CD4-positive, alpha-beta T cell treated with Interleukin-1 beta for 1 hour (primary cell): Measurements from ENCODE around the gene MAP3K5.
"Not testable (repeated sequence)": the region's sequence is repeated elsewhere in the genome, so short reads cannot be mapped to it uniquely, and the experiment has no call there.

Experiments used
- DNase-seq, 2 donors: peaks; one replicate each; pipeline ENCODE4 v3.0.0-alpha.2; 2020 to 2022

The MAP3K5 gene

DNA sequence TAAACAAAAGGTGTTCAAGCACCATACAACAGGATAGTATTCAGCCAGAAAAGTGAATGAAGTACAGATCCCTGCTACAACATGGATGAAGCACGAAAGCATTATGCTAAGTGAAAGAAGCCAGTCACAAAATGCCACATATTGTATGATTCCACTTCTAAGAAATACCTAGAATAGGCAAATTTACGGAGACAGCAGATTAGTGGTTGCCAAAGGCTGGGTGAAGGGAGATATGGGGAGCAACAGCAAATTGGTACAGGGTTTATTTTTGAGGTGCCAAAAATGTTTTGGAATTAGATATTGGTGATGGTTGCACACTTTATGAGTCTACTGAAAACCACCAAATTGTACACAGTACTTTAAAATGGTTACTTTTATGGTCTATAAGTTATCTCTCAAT lies 23.2 kb downstream of the MAP3K5 start:
- DNase-seq: no peak

GRCh38 chr6:136767570-136768309 lies 24.5 kb downstream of the MAP3K5 start:
- no peak for DNase-seq

- no peak for DNase-seq
Observed at GRCh38 chr6:136767103-136767502, 25.2 kb downstream of the MAP3K5 start.

- DNase-seq: no peak
Observed at GRCh38 chr6:136766274-136766673, 26.0 kb downstream of the MAP3K5 start.

GRCh38 chr6:136764517-136764993 lies 27.7 kb downstream of the MAP3K5 start:
- peak in 1 of 2 donors; percentile 47 for DNase-seq

DNA sequence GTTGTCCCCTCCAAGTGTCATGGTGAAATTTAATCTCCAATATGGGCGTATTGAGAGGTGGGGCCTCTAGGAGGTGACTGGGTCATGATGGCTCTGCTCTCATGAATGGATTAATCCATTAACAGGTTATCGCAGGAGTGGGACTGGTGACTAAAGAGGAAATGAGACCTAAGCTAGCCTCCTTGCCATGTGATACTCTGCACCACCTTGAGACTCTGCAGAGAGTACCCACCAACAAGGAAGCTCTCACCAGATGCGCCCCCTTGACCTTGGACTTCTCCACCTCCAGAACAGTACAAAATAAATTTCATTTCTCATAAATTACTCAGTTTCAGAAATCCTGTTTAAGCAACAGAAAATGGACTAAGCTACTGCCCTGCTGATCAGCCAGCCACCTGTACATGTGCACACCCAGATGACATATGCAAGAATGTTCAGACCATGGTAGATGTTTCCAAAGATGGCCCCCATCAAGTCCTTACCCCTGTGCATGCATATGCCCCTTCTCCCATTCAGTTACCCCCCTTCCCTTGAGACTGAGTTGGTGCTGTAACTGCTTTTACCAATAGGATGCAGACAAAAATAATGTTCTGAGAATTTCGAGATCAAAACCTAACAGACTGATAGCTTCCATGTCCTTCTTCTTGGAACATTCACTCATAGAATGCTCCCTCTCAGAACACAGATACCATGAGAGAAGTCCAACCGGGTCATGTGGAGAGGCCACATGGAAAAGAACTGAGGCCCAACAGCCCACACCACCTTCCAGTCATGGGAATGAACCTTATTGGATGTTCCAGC lies 28.4 kb downstream of the MAP3K5 start:
- no peak for DNase-seq

DNA sequence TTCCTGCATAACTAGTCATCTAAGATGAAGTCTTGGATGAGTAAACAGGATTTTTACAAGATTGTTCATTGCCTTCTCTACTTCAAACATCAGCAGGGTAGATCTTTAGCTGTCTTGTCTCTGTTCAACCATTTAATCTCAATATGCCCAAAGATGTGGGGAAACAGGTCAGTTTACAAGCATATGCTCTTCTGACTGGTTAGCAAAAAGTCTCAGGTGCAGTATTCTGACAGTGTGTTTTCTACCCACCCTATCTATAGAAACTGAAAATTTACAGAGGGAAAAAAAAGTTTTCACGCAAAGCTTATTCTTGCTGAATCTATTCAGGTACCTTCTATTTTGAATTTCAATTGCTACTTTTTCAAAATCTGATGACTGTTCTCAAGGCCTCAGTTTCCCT lies 29.0 kb downstream of the MAP3K5 start:
- no peak for DNase-seq

DNA sequence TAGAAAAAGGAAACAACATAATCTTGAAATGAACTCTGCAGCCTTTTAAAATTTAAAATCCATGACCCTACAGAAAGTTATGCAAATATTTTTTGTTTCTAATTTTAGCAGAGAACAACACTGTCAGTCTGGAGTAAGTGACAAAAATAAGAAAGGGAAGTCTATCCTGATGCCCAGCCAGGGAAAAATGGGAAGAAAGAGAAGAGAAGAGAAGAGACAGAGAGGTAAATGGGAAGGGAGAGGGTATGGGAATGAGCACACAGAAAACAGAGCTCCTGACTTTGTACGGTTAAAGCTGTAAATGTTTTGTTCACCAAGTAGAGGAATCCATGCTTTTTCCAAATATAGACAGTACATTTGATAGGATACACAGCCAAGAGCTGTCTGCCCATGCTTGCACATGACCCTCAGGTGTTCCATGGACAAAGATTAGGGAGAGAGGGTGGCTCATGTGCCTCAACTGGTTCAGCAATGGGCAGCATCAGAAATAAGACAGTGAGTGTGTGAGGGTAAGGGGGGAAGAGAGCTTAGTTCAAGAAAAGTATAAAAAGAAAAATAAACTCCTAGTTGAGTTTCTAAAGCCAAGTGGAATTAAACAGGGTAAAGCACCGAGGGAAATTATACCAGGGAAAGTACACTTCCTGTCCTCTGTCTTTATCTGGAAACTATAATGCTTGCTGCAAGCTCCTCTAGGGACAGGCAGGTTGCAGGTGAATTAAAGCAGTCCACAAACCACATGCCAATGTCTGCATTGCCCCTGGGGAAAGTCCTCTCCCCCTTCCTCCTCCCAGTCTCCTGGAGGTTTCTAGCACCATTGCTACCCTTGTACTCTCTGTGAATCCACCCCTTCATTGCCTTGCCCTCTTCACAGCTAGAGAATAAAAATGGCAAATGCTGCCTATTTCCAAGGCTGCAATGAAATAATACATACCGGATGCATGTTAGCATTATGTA lies 30.0 kb downstream of the MAP3K5 start:
- DNase-seq: no peak

- DNase-seq: peak in 1 of 2 donors; percentile 50
Observed at GRCh38 chr6:136761227-136761922, 30.9 kb downstream of the MAP3K5 start.

GRCh38 chr6:136760781-136761180 lies 31.5 kb downstream of the MAP3K5 start:
- DNase-seq: not testable (repeated sequence)

- DNase-seq: no peak
Observed at GRCh38 chr6:136757150-136757549, 35.1 kb downstream of the MAP3K5 start.

- DNase-seq: no peak
Observed at GRCh38 chr6:136754820-136755219, 37.5 kb downstream of the MAP3K5 start.

GRCh38 chr6:136753624-136754023 lies 38.7 kb downstream of the MAP3K5 start:
- DNase-seq: peak; percentile 66 to 77

DNA sequence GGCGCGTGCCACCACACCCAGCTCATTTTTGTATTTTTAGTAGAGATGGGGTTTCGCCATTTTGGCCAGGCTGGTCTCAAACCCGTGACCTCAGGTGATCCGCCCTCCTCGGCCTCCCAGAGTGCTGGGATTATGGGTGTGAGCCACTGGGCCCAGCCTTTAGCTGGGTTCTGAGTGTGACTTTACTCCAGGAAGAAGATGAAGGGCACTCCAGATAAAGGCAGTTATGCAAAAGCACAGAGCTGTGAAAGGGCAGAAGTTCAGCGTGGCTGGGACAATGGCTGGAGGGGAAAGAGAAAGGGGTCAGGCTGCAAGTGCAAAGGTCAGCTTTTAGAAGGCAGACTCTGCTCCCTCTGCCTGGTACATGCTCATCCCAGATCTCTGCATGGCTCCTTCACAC lies 39.7 kb downstream of the MAP3K5 start:
- DNase-seq: no peak

DNA sequence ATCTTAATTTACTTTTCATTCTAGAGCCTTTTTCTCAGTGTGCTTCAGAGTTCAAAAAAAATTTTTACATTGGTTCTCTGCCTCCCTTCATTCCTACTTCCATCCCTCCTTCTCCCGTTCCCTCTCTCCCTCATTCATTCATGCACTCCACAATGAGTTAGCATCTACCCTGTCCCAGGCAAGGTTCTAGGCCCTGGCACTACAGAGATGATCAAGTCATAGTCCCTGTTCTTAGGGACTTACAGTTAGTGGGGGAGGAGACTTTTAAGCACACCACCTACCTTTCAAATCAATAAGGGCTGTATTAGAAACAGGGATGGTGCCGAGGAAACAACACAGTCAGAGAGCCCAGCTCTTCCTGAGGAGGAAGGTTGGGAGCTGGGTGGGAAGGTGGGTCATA lies 40.3 kb downstream of the MAP3K5 start:
- DNase-seq: no peak

DNA sequence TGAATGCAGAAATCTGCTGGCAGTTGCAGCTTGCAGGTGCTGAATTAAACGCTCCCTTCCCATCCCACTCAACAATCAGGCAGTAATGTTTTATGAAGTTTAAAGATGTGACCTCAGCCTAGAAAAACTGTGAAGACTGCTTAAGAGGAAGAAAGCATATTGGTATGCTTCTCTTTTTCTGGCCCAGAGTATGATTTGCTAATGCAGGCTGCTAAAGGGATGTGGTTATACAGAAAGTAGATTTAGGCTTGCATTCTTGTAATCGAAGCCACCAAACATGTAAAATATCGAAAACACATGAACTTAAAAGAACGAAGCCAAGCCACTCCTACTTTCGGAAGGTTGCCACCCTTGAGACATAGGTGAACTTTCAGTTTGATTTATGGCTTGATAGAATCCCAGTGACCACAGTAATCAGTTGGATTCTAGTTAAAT lies 40.7 kb downstream of the MAP3K5 start:
- DNase-seq: peak in 1 of 2 donors; percentile 58

DNA sequence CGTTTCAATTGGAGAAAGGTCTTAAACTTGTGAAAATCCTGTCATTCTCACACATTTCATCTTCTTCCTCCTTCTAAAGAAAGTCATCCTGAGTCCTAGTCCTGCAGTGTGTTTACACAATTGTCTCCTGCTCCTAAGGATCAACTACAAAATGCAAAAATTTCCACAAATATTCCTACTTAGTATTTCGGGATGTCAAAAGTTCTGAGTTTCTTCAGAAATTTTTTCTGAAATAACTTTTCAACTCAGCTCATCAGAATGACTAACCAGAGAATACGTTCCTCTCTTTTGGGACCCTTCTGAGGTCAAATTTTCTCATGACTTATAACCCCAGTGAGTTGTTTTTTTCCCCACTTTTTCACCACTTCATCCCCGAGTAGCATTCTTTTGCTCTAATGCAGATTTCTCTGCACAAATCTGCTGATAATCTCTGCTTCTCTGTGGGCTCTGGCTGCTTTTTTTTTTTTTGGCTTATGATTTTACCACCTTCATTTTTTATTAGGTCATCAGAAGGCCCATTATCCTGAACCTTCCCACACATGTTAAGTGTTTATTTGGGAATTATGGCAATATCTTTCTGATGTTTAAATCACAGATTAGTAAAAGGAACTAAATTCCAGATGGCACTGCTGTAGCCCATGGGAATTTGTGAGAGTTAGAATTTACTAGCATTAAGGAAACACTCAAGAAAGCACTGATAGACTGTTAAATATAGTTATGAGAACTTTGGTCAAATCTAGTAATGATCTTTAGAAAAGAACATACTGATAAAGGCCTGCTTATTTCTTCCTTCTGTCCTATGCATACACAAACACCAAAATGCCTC lies 41.4 kb downstream of the MAP3K5 start:
- DNase-seq: no peak

- no peak for DNase-seq
Observed at GRCh38 chr6:136749359-136749997, 42.8 kb downstream of the MAP3K5 start.

DNA sequence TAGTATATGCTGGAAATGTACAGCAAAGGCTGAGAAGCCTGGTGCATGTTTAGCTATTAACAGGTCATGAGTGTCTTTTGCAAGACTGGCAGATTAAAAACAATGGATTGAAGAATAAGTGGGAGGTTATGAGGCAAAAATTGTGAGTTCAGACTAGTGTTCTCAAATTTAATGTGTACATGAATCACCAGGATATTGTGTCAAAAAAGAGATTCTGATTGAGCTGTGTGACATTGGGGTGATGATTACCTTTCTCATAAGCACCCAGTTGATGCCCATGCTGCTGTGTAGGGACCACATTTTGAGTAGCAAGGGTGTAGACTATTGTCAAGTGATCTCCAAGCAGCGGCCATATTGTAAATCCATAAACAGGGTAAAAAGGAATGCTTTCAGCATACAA lies 44.8 kb downstream of the MAP3K5 start:
- DNase-seq: no peak

GRCh38 chr6:136745300-136745699 lies 47.0 kb downstream of the MAP3K5 start:
- DNase-seq: no peak

DNA sequence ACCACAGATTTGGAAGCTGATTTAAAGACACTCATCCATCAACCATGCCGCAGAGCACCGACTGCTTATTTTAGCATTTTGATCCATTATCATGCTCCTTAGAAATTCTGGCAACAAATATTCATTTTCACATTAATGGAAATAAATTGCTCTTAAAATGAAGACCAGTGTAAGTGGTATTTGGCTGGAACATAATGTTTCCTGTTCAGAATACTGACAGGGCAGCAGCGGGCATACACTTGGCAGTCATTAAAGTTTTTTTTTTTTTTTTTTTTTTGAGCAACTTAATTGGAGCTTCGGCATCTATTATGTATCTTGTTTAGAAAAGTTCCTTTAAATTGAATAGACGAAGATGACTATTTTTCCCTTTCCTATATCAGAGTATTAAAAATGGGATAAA lies 47.4 kb downstream of the MAP3K5 start:
- DNase-seq: no peak
